Ovary (tissue), 3 donors: ENCODE measurements around the gene YOD1.

Experiments used
- EP300 ChIP-seq: sonication (generic); formaldehyde crosslinking; IDR thresholded peaks from one replicate; pipeline ENCODE4 v1.6.1; 2017; ENCODE audit warnings: antibody characterized with exemption
- POLR2A ChIP-seq: fragments of 450-650 bp; IDR thresholded peaks from one replicate; pipeline ENCODE4 v1.6.1; 2017; ENCODE audit warnings: antibody characterized with exemption, mild to moderate bottlenecking, moderate library complexity
- TF ChIP-seq, protein P1 (sequence below), 3 donors: fragments of 450-650 bp in 2 of 3; fragments of 200-600 bp in 1 of 3; IDR thresholded peaks; one replicate each; pipeline versions ENCODE4 v1.5.1 to v1.8.0; 2016 to 2022; ENCODE audit warnings: antibody characterized with exemption in 3 of 3, mild to moderate bottlenecking in 1 of 3
- donor health status: DM: no; HTN: no; CAD: no.

DNA sequence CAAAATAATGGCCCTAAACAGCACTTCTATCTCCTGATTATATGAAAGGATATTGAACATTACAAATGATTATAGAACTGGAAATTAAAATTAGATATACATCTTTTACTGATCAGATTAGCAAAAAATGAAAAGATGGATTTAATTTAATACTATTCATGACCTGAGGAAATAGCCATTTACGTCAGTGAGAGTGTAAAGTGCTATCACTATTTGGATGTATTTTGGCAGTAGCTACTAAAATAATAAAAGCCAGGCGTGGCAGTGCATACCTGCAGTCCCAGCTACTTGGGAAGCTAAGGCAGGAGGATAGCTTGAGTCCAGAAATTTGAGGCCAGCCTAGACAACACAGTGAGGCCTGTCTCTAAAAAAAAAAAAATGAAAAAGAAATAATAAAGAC lies 42.9 kb upstream of the YOD1 start:
- TF ChIP-seq, protein P1, sequence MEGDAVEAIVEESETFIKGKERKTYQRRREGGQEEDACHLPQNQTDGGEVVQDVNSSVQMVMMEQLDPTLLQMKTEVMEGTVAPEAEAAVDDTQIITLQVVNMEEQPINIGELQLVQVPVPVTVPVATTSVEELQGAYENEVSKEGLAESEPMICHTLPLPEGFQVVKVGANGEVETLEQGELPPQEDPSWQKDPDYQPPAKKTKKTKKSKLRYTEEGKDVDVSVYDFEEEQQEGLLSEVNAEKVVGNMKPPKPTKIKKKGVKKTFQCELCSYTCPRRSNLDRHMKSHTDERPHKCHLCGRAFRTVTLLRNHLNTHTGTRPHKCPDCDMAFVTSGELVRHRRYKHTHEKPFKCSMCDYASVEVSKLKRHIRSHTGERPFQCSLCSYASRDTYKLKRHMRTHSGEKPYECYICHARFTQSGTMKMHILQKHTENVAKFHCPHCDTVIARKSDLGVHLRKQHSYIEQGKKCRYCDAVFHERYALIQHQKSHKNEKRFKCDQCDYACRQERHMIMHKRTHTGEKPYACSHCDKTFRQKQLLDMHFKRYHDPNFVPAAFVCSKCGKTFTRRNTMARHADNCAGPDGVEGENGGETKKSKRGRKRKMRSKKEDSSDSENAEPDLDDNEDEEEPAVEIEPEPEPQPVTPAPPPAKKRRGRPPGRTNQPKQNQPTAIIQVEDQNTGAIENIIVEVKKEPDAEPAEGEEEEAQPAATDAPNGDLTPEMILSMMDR (IDR thresholded peaks at IDR 0.05) = no peak
- TF ChIP-seq POLR2A (no peak), EP300 (no peak)
